K562 (cell line): Measurements from ENCODE around the gene PIK3AP1.

ENCODE experiments used
- ESRRA ChIP-seq: fragments of 450-650 bp; IDR thresholded peaks from 2 replicates; pipeline ENCODE4 v1.6.1; 2014; ENCODE audit warnings: low read depth, mild to moderate bottlenecking, moderate library complexity, borderline replicate concordance
- FOXK2 ChIP-seq, 2 experiments: fragments of 450-650 bp; IDR thresholded peaks in 1 of 2; conservative IDR thresholded peaks in 1 of 2; 2 replicates each; pipeline ENCODE4 v1.6.1; 2016; ENCODE audit warnings: low read depth in 2 of 2, mild to moderate bottlenecking in 1 of 2
- HDAC2 ChIP-seq: fragments of 450-650 bp; IDR thresholded peaks from 2 replicates; pipeline ENCODE4 v1.6.1; 2016; ENCODE audit warnings: mild to moderate bottlenecking
- HEY1 ChIP-seq: fragments of 250-450 bp; sonication (Bioruptor Pico); IDR thresholded peaks from 2 replicates; pipeline ENCODE4 v1.5.0; 2020; ENCODE audit warnings: mild to moderate bottlenecking, moderate library complexity, borderline replicate concordance
- NELFE ChIP-seq: IDR thresholded peaks from 2 replicates; pipeline ENCODE4 v1.6.1; 2011; ENCODE audit warnings: mild to moderate bottlenecking; ENCODE audit not compliant: insufficient read depth, insufficient read length
- POLR2A ChIP-seq: fragments of 450-650 bp; conservative IDR thresholded peaks from 2 replicates; pipeline ENCODE4 v1.6.1; 2016
- RNF2 ChIP-seq: sonication (generic); IDR thresholded peaks from 2 replicates; pipeline ENCODE4 v1.6.1; 2016
- SMAD3 ChIP-seq: fragments of 450-650 bp; formaldehyde crosslinking; conservative IDR thresholded peaks from 2 replicates; pipeline ENCODE4 v1.4.0; 2020; ENCODE audit warnings: mild to moderate bottlenecking
- TEAD4 ChIP-seq, 2 experiments: sonication (generic) in 1 of 2; formaldehyde crosslinking in 1 of 2; IDR thresholded peaks; 2 replicates each; pipeline versions ENCODE4 v1.6.1 to v1.8.0; 2012 to 2022; ENCODE audit warnings: borderline replicate concordance in 1 of 2, inconsistent platforms in 1 of 2, low read length in 1 of 2, mild to moderate bottlenecking in 1 of 2, missing genetic modification reagents in 1 of 2
- VEZF1 ChIP-seq: fragments of 200-800 bp; sonication (Bioruptor generic); IDR thresholded peaks from 2 replicates; pipeline ENCODE4 v1.6.1; 2017; ENCODE audit warnings: missing genetic modification characterization, missing compliant biosample characterization
- ZNF398 ChIP-seq: fragments of 250-450 bp; sonication (Bioruptor Pico); IDR thresholded peaks from 2 replicates; pipeline ENCODE4 v1.8.0; 2021; ENCODE audit warnings: moderate library complexity, mild to moderate bottlenecking, inconsistent platforms
- TF ChIP-seq, protein P1 (sequence below), 3 experiments: IDR thresholded peaks in 2 of 3; conservative IDR thresholded peaks in 1 of 3; 2 replicates each; pipeline ENCODE4 v1.5.1; 2011 to 2012; ENCODE audit warnings: low read length in 3 of 3, mild to moderate bottlenecking in 3 of 3, control low read depth in 2 of 3, improper control_type of control experiment in 1 of 3, inconsistent platforms in 1 of 3, low read depth in 1 of 3, mixed read lengths in 1 of 3, moderate library complexity in 1 of 3; ENCODE audit not compliant: insufficient read depth in 2 of 3
- TF ChIP-seq, protein P2 (sequence below): sonication (generic); formaldehyde crosslinking; IDR thresholded peaks from 2 replicates; pipeline ENCODE4 v1.8.1; 2023; ENCODE audit warnings: mild to moderate bottlenecking, missing genetic modification reagents
- TF ChIP-seq, protein P3 (sequence below), 2 experiments: fragments of 450-650 bp in 1 of 2; sonication (generic) in 1 of 2; formaldehyde crosslinking; conservative IDR thresholded peaks; 2 replicates each; pipeline versions ENCODE4 v1.4.0 to v1.8.1; 2020 to 2022; ENCODE audit warnings: mild to moderate bottlenecking in 1 of 2, missing genetic modification reagents in 1 of 2

DNA sequence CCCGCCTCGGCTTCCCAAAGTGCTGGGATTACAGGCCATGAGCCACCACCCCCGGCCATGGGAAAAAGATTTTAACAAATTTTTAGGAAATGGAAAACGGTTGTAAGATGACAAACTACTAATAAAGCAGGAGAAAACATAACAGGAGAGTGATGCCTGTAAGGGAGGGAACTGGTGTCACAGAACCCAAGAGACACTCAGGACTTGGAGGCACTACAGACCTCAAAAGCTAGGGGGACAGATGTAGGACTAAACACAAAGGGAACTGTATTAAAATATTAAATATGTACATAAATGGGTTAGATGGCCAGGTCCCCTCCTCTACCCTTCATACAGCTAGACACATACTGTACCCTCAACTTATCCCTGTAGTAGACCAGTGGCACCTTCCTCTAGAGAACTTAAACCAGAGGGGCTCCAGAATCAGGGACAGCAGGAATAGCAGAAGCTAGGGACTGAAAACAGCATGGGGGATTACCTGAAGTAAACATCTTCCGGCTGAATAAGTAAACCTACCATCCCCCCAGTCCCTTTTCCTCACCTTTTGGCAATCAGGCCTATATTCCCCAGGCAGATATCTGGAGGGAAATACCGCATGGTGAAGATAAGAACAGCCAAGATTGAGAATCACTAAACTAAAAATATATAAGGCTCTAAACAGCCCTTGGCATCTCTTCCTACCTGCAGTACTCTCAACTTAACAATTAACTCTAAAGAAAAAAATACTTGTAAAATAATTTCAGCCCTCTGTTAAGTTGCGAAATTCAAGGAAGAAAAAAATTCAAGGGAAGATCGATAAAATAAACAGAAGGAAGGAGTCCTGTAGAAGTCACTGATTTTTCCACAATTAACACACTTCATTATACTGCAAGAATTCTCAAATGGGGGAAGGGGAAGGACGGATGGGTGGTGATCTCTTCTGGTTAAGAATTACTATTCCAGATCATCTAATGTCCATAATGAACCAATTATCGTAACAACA lies 149.0 kb downstream of the PIK3AP1 start:
- TF ChIP-seq, protein P1, sequence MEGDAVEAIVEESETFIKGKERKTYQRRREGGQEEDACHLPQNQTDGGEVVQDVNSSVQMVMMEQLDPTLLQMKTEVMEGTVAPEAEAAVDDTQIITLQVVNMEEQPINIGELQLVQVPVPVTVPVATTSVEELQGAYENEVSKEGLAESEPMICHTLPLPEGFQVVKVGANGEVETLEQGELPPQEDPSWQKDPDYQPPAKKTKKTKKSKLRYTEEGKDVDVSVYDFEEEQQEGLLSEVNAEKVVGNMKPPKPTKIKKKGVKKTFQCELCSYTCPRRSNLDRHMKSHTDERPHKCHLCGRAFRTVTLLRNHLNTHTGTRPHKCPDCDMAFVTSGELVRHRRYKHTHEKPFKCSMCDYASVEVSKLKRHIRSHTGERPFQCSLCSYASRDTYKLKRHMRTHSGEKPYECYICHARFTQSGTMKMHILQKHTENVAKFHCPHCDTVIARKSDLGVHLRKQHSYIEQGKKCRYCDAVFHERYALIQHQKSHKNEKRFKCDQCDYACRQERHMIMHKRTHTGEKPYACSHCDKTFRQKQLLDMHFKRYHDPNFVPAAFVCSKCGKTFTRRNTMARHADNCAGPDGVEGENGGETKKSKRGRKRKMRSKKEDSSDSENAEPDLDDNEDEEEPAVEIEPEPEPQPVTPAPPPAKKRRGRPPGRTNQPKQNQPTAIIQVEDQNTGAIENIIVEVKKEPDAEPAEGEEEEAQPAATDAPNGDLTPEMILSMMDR (IDR thresholded peaks at IDR 0.05 in 2 of 3, conservative IDR thresholded peaks at IDR 0.05 in 1 of 3; ENCODE audit: insufficient read depth in 2 of 3, low read depth in 1 of 3, low read length in 3 of 3): no peak
- TF ChIP-seq ESRRA: no peak
- no peak for TF ChIP-seq FOXK2 (conservative IDR thresholded peaks at IDR 0.05 in 1 of 2, IDR thresholded peaks at IDR 0.05 in 1 of 2; ENCODE audit: low read depth in 2 of 2)
- TF ChIP-seq NELFE: no peak
- no peak for TF ChIP-seq TEAD4 (IDR thresholded peaks at IDR 0.05; ENCODE audit: low read length)
- TF ChIP-seq TEAD4 (CRISPR knock-in tag; IDR thresholded peaks at IDR 0.05; ENCODE audit: borderline replicate concordance): no peak
- TF ChIP-seq RNF2: no peak
- TF ChIP-seq, protein P2, sequence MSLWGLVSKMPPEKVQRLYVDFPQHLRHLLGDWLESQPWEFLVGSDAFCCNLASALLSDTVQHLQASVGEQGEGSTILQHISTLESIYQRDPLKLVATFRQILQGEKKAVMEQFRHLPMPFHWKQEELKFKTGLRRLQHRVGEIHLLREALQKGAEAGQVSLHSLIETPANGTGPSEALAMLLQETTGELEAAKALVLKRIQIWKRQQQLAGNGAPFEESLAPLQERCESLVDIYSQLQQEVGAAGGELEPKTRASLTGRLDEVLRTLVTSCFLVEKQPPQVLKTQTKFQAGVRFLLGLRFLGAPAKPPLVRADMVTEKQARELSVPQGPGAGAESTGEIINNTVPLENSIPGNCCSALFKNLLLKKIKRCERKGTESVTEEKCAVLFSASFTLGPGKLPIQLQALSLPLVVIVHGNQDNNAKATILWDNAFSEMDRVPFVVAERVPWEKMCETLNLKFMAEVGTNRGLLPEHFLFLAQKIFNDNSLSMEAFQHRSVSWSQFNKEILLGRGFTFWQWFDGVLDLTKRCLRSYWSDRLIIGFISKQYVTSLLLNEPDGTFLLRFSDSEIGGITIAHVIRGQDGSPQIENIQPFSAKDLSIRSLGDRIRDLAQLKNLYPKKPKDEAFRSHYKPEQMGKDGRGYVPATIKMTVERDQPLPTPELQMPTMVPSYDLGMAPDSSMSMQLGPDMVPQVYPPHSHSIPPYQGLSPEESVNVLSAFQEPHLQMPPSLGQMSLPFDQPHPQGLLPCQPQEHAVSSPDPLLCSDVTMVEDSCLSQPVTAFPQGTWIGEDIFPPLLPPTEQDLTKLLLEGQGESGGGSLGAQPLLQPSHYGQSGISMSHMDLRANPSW (CRISPR knock-in tag): no peak
- no peak for TF ChIP-seq VEZF1 (CRISPR knock-in tag)
- no peak for TF ChIP-seq HEY1
- TF ChIP-seq ZNF398: no peak
- no peak for TF ChIP-seq HDAC2
- no peak for TF ChIP-seq SMAD3 (CRISPR knock-in tag)
- TF ChIP-seq POLR2A: no peak
- TF ChIP-seq, protein P3, sequence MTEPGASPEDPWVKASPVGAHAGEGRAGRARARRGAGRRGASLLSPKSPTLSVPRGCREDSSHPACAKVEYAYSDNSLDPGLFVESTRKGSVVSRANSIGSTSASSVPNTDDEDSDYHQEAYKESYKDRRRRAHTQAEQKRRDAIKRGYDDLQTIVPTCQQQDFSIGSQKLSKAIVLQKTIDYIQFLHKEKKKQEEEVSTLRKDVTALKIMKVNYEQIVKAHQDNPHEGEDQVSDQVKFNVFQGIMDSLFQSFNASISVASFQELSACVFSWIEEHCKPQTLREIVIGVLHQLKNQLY (CRISPR knock-in tag; conservative IDR thresholded peaks at IDR 0.05): no peak
